ENCODE measurements around the gene HTR2C. TPM values are rescaled to one million over a fixed set of nuclear protein-coding genes. Genes with fewer than 3 reads are reported as not detected.

HTR2C gene
- total RNA-seq, 2 donors from 2014 or later, result not detected

GRCh38 chrX:114841051-114841450 lies 257.2 kb downstream of the HTR2C start:
- H3K4me3 ChIP-seq, result no peak overlapping the region
- no peaks in the 10 kb centered on the region for H3K36me3 ChIP-seq
- no peaks in the 10 kb centered on the region for H3K27me3 ChIP-seq (replicated peaks; ENCODE audit: insufficient read depth)
- no peak for DNase-seq (ENCODE audit: low spot score)
- H3K4me1 ChIP-seq (ENCODE audit: control insufficient read depth in 1 of 2, low read depth in 2 of 2), result no peaks in the 10 kb centered on the region
- H3K27ac ChIP-seq, result no peak overlapping the region
- TF ChIP-seq, protein P1, sequence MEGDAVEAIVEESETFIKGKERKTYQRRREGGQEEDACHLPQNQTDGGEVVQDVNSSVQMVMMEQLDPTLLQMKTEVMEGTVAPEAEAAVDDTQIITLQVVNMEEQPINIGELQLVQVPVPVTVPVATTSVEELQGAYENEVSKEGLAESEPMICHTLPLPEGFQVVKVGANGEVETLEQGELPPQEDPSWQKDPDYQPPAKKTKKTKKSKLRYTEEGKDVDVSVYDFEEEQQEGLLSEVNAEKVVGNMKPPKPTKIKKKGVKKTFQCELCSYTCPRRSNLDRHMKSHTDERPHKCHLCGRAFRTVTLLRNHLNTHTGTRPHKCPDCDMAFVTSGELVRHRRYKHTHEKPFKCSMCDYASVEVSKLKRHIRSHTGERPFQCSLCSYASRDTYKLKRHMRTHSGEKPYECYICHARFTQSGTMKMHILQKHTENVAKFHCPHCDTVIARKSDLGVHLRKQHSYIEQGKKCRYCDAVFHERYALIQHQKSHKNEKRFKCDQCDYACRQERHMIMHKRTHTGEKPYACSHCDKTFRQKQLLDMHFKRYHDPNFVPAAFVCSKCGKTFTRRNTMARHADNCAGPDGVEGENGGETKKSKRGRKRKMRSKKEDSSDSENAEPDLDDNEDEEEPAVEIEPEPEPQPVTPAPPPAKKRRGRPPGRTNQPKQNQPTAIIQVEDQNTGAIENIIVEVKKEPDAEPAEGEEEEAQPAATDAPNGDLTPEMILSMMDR (IDR thresholded peaks at IDR 0.05), result no peak
- no peaks in the 10 kb centered on the region for H3K9me3 ChIP-seq
- no peak for ATAC-seq (ENCODE audit: insufficient number of reproducible peaks, low FRiP score, low read depth)

- ATAC-seq (ENCODE audit: insufficient number of reproducible peaks, low FRiP score, low read depth), result no peak
- TF ChIP-seq, protein P1 (IDR thresholded peaks at IDR 0.05), result no peak
- DNase-seq (ENCODE audit: low spot score), result no peak
- H3K4me3 ChIP-seq, result no peak overlapping the region
- no peaks in the 10 kb centered on the region for H3K27me3 ChIP-seq (replicated peaks; ENCODE audit: insufficient read depth)
- H3K9me3 ChIP-seq, result no peaks in the 10 kb centered on the region
- H3K27ac ChIP-seq, result no peak overlapping the region
- H3K36me3 ChIP-seq, result no peaks in the 10 kb centered on the region
- H3K4me1 ChIP-seq (ENCODE audit: control insufficient read depth in 1 of 2, low read depth in 2 of 2), result no peaks in the 10 kb centered on the region
Measured at GRCh38 chrX:114842181-114842580, 258.3 kb downstream of the HTR2C start.

DNA sequence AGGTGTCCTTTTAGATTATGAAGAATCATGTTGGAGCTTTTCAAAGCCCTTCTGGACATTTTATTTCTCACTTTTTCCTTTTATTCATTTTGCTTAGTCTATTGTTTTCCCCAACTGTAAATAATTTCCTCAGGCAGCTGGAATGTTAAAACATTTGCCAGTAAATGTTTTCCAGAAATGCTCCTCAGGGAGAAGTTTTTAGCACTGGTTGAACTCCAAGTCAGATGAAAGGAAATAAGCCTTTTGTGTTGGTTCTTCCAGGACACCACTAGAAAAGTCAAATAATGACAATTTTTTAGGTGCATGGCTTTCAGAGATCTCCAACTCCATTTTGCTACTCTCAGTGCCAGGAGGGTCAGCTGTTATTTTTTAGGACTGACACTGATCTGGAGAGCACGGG lies 305.6 kb downstream of the HTR2C start:
- no peaks in the 10 kb centered on the region for H3K36me3 ChIP-seq
- H3K4me3 ChIP-seq, result no peak overlapping the region
- DNase-seq (ENCODE audit: low spot score), result no peak
- no peak overlapping the region for H3K27ac ChIP-seq
- H3K4me1 ChIP-seq (ENCODE audit: control insufficient read depth in 1 of 2, low read depth in 2 of 2), result no peaks in the 10 kb centered on the region
- no peak for ATAC-seq (ENCODE audit: insufficient number of reproducible peaks, low FRiP score, low read depth)
- H3K9me3 ChIP-seq, result no peaks in the 10 kb centered on the region
- H3K27me3 ChIP-seq (replicated peaks; ENCODE audit: insufficient read depth), result no peaks in the 10 kb centered on the region
- TF ChIP-seq, protein P1 (IDR thresholded peaks at IDR 0.05), result no peak

DNA sequence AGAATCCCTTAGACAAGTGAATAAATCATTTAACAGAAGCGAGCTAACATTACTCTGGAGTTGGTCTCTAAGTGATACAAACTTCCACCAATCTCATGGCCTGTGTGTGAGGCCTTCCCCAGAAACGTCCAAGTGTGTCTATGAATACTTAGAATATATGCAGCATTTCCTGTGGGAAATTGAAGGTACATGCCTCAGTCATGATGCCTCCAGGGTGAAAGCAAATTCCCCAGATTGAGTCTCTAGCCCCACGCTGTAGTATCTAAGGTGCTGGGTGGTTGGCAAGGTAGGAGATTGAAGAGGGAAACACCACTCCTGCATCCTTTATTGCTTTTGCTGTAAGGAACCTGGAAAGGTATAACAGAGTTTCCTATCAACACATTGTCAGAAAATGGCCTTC lies 319.7 kb downstream of the HTR2C start:
- no peaks in the 10 kb centered on the region for H3K9me3 ChIP-seq
- no peak overlapping the region for H3K4me3 ChIP-seq
- no peaks in the 10 kb centered on the region for H3K36me3 ChIP-seq
- DNase-seq (ENCODE audit: low spot score) (no peak), ATAC-seq (ENCODE audit: insufficient number of reproducible peaks, low FRiP score, low read depth) (no peak)
- no peak overlapping the region for H3K27ac ChIP-seq
- TF ChIP-seq, protein P1 (IDR thresholded peaks at IDR 0.05), result no peak
- H3K27me3 ChIP-seq (replicated peaks; ENCODE audit: insufficient read depth), result no peaks in the 10 kb centered on the region
- H3K4me1 ChIP-seq (ENCODE audit: control insufficient read depth in 1 of 2, low read depth in 2 of 2), result no peaks in the 10 kb centered on the region

DNA sequence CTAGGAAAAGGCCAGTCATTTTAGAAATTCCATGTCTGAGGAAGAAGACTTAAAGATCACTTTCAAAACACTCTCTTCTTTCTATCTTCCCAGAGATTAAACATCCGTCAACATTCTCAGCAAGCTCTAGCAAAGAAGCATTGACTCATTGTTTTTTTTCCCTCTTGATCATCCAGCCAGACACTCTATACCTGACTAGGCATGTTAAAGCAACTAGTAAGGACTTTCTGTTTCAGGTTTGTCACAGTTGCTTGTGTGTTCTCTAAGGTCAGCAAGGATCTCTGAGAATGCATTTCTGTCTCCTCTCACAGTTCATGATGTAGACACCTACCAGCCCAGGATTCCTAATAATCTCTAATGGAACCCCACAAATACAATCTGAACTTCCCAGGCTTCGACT lies 321.4 kb downstream of the HTR2C start:
- Histone ChIP-seq H3K27ac (no peak overlapping the region), H3K9me3 (no peaks in the 10 kb centered on the region), H3K36me3 (no peaks in the 10 kb centered on the region), H3K4me1 (ENCODE audit: control insufficient read depth in 1 of 2, low read depth in 2 of 2) (no peaks in the 10 kb centered on the region), H3K27me3 (replicated peaks; ENCODE audit: insufficient read depth) (no peaks in the 10 kb centered on the region), H3K4me3 (no peak overlapping the region)
- ATAC-seq (ENCODE audit: insufficient number of reproducible peaks, low FRiP score, low read depth) (no peak), DNase-seq (ENCODE audit: low spot score) (no peak)
- TF ChIP-seq, protein P1 (IDR thresholded peaks at IDR 0.05), result no peak

All from thoracic aorta (tissue), 2 donors.